ENCODE measurements around the gene FKBP5.

Gene FKBP5

DNA sequence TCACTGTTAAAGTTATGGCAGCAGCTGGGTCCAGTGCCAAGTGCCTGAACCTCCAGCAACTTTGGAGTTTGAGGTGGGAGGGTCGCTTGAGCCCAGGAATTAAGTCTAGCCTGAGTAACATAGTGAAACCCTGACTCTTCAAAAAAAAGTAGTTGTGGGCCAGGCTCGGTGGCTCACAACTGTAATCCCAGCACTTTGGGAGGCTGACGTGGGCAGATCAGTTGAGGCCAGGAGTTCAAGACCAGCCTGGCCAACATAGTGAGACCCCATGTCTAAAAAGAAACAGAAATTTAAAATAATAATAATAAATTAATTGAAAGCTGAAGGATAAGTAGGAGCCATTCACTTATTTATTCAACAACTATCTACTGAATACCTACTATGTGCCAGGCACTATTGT lies 33.8 kb downstream of the FKBP5 start:
- DNase-seq: no peak

- no peak for DNase-seq
Observed at GRCh38 chr6:35651244-35651643, 37.5 kb downstream of the FKBP5 start.

DNA sequence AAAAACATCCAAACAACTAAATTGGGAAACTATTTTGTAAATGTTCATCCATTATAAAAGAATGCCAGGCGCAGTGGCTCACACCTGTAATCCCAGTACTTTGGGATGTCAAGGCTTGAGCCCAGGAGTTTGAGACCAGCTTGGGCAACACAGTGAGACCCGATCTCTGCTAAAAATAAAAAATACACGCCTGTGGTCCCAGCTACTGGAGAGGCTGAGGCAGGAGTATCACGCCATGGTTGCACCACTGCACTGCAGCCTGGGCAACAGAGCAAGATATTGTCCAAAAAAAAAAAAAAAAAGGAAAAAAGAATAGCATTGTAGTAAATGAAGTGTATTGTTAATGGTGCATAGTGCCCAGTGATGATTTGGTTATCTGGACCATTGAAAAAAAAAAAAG lies 38.7 kb downstream of the FKBP5 start:
- DNase-seq: no peak

DNA sequence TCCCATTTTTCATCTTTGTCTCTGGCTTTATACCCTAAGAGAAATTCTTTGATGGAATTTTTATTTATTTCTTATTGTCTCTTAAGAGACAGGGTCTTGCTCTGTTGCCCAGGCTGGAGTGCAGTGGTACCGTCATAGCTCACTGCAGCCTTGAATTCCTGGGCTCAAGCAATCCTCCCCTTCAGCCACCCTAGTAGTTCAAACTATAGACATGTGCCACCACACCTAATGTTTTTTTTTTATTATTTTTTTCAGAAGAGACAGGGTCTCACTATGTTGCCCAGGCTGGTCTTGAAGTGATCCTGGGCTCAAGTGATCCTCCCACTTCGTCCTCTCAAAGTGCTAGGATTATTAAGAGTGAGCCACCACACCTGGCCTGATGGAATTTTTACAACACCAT lies 40.5 kb downstream of the FKBP5 start:
- no peak for DNase-seq

DNA sequence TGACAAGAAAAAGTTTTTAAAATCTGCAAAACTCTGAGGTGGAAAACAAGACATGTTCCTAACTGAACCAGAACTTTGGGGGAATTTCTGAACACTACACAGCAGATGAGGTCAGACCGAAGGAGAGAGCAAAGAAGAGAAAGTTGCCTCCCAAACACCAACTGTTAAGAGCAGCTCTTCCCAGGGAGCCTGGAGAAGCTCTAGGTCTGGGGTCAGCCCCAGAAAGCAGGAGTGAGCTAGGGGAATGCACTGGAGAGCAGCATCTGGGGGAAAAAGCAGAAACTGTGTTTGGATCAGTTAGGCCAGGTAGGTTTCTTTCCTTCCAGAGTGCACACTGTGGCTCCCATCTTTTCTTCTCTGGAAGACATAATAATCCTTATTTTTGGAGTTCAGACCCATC lies 41.3 kb downstream of the FKBP5 start:
- DNase-seq: no peak

GRCh38 chr6:35643162-35643535 lies 45.6 kb downstream of the FKBP5 start:
- no peak for DNase-seq

GRCh38 chr6:35642471-35643161 lies 46.1 kb downstream of the FKBP5 start:
- DNase-seq: no peak

- no peak for DNase-seq
Observed at GRCh38 chr6:35640017-35640664, 48.6 kb downstream of the FKBP5 start.

DNA sequence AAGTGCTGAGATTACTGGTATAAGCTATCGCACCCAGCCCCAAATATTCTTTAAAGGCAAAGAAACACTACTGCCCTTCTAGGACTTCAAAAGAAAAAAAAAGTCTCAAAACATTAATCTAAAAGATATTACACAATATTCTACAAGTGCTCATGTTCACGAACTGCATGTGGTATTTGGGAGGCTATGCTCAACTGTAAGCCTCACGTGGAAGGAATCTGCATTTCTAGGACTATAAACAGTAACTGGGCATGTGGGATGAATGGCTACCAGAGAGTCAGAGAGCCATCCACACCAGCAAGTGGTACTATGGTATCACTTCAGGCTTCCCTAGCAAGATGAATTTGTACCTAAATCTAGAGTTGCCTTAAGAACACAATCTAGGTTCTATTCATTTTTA lies 50.0 kb downstream of the FKBP5 start:
- no peak for DNase-seq

GRCh38 chr6:35637911-35638310 lies 50.8 kb downstream of the FKBP5 start:
- DNase-seq: no peak

DNA sequence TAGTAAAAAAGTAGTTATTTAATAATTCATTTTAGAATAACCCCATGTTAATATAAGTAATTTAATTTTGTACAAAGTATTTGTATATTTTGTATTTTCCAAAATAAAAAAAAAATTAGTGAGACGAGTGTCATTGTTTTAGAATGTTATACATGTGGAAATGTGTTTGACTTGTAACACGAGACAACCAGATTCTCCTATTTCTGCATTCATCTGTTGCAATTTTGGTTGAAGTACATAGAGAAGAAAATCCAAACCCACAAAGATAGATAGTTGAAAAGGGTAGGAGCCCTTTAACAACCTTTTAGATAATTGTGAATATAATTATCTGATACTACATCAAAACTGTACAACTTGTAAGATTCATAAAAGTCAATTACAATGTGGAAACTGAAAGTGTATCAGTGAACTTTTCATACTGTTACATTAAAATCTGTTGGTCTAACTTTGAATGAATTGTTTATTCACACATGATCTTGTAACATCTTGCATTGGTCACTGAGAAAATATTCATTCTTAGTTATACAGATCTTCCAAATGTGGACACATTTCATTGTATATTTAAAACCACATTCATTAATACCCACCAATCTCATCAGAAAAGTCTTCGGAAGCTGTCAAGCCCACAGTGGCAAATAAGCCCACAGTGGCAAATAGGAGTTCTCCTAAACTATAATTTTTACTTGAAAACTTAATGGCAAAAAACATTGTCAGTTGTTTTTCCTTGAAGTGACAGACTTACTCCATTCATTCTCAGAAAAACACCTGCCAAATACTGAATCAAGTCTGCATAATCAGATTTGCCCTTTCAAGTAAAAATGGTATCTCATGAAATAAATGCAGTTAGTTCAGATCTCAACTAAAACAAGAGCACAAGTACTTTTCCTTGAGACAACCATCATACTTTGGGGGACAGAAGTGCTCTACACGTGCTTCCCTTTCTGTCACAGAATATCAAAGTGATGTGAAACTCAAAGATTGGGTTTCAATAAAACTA lies 52.8 kb downstream of the FKBP5 start:
- no peak for DNase-seq

- no peak for DNase-seq
Observed at GRCh38 chr6:35634316-35634715, 54.4 kb downstream of the FKBP5 start.

DNA sequence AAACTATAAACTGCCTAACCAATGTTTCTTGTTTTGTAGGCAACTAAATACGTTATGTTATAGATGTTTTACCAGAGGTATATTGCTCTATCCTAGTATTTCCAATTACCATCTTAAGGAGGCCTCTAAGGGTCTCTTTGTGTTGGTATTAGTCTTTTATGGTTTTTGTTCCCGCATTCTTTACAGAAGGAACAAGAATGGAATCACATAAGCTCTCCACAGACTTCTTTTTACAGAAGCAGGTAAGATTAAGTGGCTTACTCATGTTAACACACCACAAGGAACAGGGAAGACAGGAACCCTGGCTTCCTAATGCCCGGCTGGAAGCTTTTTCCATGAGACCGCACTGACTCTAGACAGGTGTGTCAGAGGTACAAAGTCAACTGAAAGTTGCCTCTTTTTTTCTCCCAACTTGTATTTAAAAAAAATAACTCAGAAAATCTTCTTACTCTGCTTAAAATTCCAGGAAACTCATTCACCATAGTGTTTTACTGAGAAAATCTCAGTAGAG lies 55.1 kb downstream of the FKBP5 start:
- DNase-seq: no peak

DNA sequence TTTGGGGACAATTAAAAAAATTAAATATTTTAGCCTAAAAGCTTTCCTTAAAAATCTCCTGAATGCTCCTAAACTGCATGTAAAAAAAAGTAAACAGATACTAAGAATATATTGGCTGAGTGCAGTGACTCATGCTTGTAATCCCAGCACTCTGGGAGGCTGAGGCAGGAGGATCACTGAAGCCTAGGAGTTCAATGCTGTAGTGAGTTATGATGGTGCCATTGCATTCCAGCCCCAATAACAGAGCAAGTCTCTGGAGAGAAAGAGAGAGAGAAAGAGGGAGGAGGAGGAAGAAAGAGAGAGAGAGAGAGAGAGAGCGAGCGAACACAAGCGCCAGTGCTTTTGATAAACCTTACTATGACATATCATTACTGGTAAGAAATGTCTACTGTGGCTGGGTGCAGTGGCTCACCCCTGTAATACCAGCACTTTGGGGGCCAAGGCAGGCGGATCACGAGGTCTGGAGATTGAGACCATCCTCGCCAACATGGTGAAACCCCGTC lies 58.8 kb downstream of the FKBP5 start:
- DNase-seq: no peak

DNA sequence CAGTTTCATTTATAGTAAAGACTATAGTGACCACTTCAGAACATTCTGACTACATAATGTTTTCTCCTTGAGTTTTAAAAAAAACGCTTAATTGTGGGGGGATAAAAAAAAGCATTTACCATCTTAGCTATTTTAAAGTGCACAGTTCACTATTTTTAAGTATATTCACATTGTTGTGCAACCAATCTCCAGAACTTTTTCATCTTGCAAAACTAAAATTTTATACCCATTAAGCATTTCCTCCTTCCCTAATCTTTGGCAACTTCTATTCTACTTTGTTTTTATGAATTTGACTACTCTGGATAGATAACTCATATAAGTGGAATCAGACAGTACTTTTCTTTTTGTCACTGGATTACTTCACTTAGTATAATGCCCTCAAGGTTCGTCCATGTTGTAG lies 62.3 kb downstream of the FKBP5 start:
- no peak for DNase-seq

GRCh38 chr6:35624341-35625070 lies 64.2 kb downstream of the FKBP5 start:
- DNase-seq: no peak

DNA sequence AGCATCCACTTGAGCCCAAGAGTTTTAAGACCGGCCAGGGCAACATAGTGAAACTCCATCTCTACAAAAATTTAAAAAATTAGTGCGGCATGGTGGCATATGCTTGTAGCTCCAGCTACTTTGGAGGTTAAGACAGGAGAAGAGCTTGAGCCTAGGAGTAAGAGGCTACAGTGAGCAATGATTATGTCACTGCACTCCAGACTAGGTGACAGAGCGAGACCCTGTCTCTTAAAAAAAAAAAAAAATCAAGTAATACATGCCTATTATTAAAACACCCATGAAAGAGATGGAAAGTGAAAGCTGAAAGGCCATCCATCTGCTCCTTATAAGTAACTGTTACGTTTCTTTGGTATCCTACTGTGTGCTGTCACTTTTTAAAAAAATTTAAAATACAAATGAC lies 66.4 kb downstream of the FKBP5 start:
- DNase-seq: no peak

- DNase-seq: no peak
Observed at GRCh38 chr6:35620706-35621105, 68.0 kb downstream of the FKBP5 start.

DNA sequence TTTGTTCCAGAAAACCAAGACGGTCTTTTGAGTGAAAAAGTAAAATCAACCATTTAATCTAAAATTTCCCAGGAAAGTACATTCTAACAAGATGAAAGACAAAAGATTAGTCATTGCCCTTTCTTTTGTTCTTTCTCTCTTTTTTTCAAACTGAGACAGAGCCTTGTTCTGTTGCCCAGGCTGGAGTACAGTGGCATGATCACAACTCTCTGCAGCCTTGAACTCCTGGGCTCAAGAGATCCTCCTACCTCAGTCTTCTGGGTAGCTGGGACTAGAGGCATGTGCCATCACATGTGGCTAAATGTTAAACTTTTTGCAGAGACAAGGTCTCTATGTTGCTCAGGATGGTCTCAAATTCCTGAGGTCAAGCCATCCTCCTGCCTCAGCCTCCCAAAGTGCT lies 75.0 kb downstream of the FKBP5 start:
- DNase-seq: no peak

DNA sequence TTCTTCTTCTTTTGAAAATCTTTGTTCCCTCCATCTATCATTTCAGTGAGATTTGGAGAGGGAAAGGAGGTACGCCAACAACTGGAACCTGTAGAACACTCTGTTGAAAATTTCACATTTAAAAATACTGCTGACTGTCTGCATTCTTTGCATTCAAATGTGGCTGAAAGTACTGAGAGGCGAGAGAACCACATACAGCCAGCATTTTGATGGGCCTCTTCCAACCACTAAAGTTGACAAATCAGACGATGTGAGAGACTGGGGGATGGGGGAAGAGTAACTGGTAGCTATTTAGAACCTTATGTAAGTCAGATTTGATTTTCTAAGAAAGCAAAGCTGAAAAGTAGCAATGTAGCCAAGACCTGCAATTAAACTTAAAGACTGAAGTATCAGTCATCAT lies 77.5 kb downstream of the FKBP5 start:
- DNase-seq: peak; percentile 13 to 18

GRCh38 chr6:35610830-35611229 lies 77.9 kb downstream of the FKBP5 start:
- DNase-seq: no peak

DNA sequence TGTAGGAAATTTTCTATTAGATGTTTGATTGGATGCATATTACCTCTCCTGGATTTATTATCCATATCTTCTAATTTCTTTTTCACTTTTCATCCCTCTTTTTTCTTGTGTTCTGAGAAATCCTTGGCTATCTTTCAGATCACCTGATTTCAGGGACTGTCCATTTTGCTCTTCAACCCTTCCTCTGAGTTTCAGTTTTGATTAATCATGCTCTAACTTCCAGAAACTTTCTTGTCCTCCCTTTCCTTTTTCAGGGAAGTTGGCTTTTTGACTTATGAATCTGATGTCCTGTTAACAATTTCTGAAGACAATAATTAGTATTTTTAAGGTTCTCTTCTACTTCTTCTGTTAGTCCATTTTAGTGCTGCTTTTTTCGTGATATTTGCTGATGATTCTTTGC lies 79.1 kb downstream of the FKBP5 start:
- DNase-seq: no peak

Measured in stimulated activated CD4-positive, alpha-beta T cell treated with anti-CD3 and anti-CD28 coated beads, Interleukin-2, amount 100 ng/mL, for 48 hours (primary cell).